Right lobe of liver (tissue), 4 donors: ENCODE results near the gene DCTN5.

Source experiments
- POLR2A ChIP-seq: fragments of 450-650 bp; IDR thresholded peaks from one replicate; pipeline ENCODE4 v1.6.1; 2017; ENCODE audit warnings: antibody characterized with exemption, mild to moderate bottlenecking
- TF ChIP-seq, protein P1 (sequence below), 4 donors: fragments of 200-600 bp in 3 of 4; fragments of 450-650 bp in 1 of 4; IDR thresholded peaks; one replicate each; pipeline versions ENCODE4 v1.5.1 to v1.8.0; 2016 to 2022; ENCODE audit warnings: antibody characterized with exemption in 4 of 4, mild to moderate bottlenecking in 2 of 4
- donor health status: DM: no; HTN: no; CAD: no.
- donor health status: DM: no; HTN: no; CAD: no.
- donor health status: DM: no; HTN: yes; CAD: no.

DNA sequence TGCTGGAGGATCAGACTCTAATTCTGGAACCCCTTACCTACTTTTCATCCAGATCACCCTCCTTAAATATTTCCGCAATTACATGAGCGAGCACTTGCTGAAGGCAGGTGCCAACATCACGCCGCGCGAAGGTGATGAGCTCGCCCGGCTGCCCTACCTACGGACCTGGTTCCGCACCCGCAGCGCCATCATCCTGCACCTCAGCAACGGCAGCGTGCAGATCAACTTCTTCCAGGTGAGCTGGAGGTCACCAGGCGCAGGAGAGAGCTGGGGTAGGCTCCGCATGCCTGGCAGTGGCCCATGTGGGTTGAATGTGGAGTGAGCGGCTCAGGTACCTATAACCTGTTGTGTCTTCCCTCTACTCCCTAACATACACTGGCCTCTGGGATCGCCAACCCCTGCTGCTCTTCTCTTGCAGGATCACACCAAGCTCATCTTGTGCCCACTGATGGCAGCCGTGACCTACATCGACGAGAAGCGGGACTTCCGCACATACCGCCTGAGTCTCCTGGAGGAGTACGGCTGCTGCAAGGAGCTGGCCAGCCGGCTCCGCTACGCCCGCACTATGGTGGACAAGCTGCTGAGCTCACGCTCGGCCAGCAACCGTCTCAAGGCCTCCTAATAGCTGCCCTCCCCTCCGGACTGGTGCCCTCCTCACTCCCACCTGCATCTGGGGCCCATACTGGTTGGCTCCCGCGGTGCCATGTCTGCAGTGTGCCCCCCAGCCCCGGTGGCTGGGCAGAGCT, 48.3 kb downstream of the DCTN5 start:
- TF ChIP-seq, protein P1, sequence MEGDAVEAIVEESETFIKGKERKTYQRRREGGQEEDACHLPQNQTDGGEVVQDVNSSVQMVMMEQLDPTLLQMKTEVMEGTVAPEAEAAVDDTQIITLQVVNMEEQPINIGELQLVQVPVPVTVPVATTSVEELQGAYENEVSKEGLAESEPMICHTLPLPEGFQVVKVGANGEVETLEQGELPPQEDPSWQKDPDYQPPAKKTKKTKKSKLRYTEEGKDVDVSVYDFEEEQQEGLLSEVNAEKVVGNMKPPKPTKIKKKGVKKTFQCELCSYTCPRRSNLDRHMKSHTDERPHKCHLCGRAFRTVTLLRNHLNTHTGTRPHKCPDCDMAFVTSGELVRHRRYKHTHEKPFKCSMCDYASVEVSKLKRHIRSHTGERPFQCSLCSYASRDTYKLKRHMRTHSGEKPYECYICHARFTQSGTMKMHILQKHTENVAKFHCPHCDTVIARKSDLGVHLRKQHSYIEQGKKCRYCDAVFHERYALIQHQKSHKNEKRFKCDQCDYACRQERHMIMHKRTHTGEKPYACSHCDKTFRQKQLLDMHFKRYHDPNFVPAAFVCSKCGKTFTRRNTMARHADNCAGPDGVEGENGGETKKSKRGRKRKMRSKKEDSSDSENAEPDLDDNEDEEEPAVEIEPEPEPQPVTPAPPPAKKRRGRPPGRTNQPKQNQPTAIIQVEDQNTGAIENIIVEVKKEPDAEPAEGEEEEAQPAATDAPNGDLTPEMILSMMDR (IDR thresholded peaks at IDR 0.05), result no peak
- TF ChIP-seq POLR2A, result no peak
